ENCODE data around the gene BCR. TPM values are rescaled to one million over a fixed set of nuclear protein-coding genes. Genes with fewer than 3 reads are reported as not detected.

Gene BCR
- polyA plus RNA-seq, 1 experiment = 21.4 TPM

DNA sequence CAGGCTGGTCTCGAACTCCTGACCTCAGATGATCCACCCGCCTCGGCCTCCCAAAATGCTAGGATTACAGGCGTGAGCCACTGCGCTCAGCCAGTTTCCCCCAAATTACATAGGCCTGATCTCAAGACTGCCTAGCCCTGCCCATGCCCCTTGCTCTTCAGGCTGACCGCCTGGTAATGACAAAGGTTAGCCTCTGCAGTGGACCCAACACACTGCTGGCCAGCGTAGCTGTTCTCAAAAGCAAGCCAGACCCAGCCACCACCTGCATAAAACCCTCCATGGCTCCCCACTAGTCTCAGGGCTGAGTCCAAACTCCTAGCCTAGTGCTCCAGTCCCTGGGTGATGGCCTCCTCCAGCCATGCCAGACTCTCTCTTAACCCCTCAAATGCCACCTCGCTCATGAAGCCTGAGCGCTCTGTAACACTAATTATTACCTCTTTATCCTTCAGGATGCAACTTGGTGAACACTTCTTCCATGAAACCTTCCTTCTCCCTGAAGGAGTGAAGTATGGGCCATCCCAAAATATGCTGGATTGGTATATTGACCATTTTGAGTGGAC lies 37.7 kb upstream of the BCR start:
- Histone ChIP-seq H3K27me3 (ENCODE audit: control insufficient read depth, insufficient read depth, low read length) (no peaks in the 10 kb centered on the region), H3K9me3 (ENCODE audit: control insufficient read depth, insufficient read depth, low read length) (no peaks in the 10 kb centered on the region), H3K27ac (ENCODE audit: low read depth, low read length) (no peak overlapping the region), H3K4me3 (ENCODE audit: low read depth, low read length) (no peak overlapping the region)
- CTCF ChIA-PET = interaction anchor here (0.6 kb wide), 1 partner anchor 477 kb away, joined by 3 read pairs; no protein-coding TSS in a partner anchor
- POLR2A ChIA-PET = interaction anchor here (0.7 kb wide), 2 partner anchors 9 to 29 kb away, joined by 3 to 6 read pairs; no protein-coding TSS in a partner anchor
- no peak for DNase-seq (ENCODE audit: low read depth, low spot score)
- TF ChIP-seq, protein P1, sequence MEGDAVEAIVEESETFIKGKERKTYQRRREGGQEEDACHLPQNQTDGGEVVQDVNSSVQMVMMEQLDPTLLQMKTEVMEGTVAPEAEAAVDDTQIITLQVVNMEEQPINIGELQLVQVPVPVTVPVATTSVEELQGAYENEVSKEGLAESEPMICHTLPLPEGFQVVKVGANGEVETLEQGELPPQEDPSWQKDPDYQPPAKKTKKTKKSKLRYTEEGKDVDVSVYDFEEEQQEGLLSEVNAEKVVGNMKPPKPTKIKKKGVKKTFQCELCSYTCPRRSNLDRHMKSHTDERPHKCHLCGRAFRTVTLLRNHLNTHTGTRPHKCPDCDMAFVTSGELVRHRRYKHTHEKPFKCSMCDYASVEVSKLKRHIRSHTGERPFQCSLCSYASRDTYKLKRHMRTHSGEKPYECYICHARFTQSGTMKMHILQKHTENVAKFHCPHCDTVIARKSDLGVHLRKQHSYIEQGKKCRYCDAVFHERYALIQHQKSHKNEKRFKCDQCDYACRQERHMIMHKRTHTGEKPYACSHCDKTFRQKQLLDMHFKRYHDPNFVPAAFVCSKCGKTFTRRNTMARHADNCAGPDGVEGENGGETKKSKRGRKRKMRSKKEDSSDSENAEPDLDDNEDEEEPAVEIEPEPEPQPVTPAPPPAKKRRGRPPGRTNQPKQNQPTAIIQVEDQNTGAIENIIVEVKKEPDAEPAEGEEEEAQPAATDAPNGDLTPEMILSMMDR (IDR thresholded peaks at IDR 0.05; ENCODE audit: low read depth, low read length) = no peak

DNA sequence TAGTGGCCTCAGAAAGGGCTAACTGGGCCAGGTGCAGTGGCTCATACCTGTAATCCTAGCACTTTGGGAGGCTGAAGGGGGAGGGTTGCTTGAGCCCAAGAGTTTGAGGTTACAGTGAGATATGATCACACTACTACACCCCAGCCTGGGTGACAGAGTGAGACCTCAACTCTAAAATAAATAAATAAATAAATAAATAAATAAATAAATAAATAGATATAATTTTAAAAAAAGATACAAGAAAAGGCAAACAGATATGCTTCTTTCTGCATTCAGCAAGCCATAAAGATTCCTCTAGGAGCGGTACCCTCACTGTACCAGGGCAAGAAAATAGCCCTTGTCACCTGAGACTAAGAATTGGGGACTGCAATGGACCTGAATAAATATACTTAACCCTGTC lies 37.2 kb upstream of the BCR start:
- no peaks in the 10 kb centered on the region for H3K27me3 ChIP-seq (ENCODE audit: control insufficient read depth, insufficient read depth, low read length)
- CTCF ChIA-PET = no interaction called here

DNA sequence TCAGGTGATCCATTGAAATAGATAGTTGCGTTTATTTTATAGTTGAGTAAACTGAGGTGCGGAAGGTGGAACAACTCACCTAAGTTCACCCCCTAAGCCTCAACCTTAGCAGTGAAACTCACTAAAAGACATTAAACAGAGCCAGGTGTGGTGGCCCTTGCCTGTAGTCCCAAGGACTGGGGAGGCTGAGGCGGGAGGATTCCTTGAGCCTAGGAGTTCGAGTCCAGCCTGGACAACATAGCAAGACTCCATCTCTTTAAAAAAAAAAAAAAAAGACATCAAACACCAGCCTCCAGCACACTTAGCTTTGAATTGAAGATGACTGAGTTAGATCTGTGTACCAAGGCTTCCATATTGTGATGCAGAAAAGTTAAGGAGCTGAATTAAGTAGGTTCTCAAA lies 35.9 kb upstream of the BCR start:
- H3K27me3 ChIP-seq (ENCODE audit: control insufficient read depth, insufficient read depth, low read length) = no peaks in the 10 kb centered on the region
- no peak overlapping the region for H3K4me3 ChIP-seq (ENCODE audit: low read depth, low read length)
- POLR2A ChIA-PET = interaction anchor here (1.0 kb wide), 1 partner anchor 36 kb away, joined by 3 read pairs; the partner anchor contains the start of gene BCR
- TF ChIP-seq, protein P1 (IDR thresholded peaks at IDR 0.05; ENCODE audit: low read depth, low read length) = no peak
- H3K9me3 ChIP-seq (ENCODE audit: control insufficient read depth, insufficient read depth, low read length) = no peaks in the 10 kb centered on the region
- CTCF ChIA-PET = interaction anchor here (1.0 to 1.8 kb wide), 5 partner anchors 34 to 185 kb away, joined by 3 to 12 read pairs (median 4); no protein-coding TSS in a partner anchor
- no peak for DNase-seq (ENCODE audit: low read depth, low spot score)
- no peak overlapping the region for H3K27ac ChIP-seq (ENCODE audit: low read depth, low read length)

More for the DNA sequence above, 37.2 kb upstream of the BCR start:
- TF ChIP-seq, protein P1 (IDR thresholded peaks at IDR 0.05; ENCODE audit: low read depth, low read length) = no peak
- H3K27ac ChIP-seq (ENCODE audit: low read depth, low read length) = no peak overlapping the region
- H3K9me3 ChIP-seq (ENCODE audit: control insufficient read depth, insufficient read depth, low read length) = no peaks in the 10 kb centered on the region
- POLR2A ChIA-PET = no interaction called here
- DNase-seq (ENCODE audit: low read depth, low spot score) = no peak
- no peak overlapping the region for H3K4me3 ChIP-seq (ENCODE audit: low read depth, low read length)

DNA sequence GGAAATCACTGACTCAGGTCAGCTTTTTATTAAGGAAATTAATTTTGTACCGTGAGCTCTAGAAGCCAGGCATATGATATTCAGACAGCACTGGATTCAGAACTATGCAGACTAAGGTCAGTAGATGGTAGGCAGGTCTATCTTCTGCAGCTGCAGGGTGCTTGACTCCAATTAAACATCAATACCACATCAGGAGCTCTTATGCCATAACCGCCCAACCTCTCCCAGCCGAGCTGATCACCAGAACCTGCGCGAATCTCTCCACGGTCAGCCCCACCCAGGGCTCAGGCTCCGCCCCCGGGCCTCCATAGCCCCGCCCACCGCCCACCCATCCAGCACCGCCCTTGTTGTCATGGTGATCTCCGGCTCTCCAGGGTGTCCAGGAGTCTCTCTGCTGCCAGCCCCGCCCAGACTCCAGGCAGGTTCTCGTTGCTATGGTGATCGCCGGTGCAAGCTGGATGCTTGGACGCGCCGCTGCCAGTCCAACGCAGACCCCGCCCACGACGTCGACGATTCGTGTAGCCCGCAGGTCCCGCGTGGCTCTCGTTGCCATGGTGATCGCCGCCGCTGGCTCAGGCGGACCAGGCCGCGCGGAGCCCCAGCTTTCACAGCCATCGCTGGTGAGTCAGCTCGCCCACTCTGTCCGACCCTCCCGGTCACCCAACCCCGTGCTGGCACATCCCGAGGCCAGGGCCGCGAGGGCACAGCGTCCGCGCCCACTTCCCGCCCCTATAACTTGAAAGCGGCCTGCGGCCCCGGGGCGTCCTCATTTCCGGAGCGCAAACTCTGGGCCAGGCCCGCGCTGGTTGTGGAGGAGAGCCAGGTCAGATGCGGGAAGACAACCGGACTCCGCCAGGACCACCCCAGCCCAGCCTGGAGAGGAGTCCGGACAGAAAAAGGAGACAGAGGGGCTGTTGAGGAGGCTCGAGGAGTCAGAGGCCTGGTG lies 35.1 kb upstream of the BCR start, which contains the start of gene RAB36:
TSS of gene RAB36 (plus strand) at position 546 of the 946 bp plus-strand sequence. CDS start 1,140 bp downstream, outside the sequence.
- peak within 1 kb of the TSS; percentile 70 for H3K4me3 ChIP-seq (ENCODE audit: low read depth, low read length)
- H3K27me3 ChIP-seq (ENCODE audit: control insufficient read depth, insufficient read depth, low read length) = no peaks in the 10 kb centered on the region
- DNase-seq (ENCODE audit: low read depth, low spot score) = peak; percentile 97
- peak within 1 kb of the TSS; percentile 52 for H3K27ac ChIP-seq (ENCODE audit: low read depth, low read length)
- ChIA-PET POLR2A (interaction anchor here (1.0 kb wide), 1 partner anchor 35 kb away, joined by 3 read pairs; the partner anchor contains the start of gene BCR), CTCF (interaction anchor here (1.4 to 1.8 kb wide), 4 partner anchors 33 to 186 kb away, joined by 3 to 12 read pairs (median 4); no protein-coding TSS in a partner anchor)
- TF ChIP-seq, protein P1 (IDR thresholded peaks at IDR 0.05; ENCODE audit: low read depth, low read length) = no peak
- no peaks in the 10 kb centered on the region for H3K9me3 ChIP-seq (ENCODE audit: control insufficient read depth, insufficient read depth, low read length)
